COR-L47 (cell line): ENCODE results near the gene KIF26B.

Experiments
- DNase-seq: peaks from one replicate; lab custom pipeline; 2025; lab: John Stamatoyannopoulos, UW

KIF26B gene

GRCh38 chr1:245209658-245210435, 55.1 kb downstream of the KIF26B start:
- peak; percentile 50 for DNase-seq

GRCh38 chr1:245211035-245211749, 56.4 kb downstream of the KIF26B start:
- DNase-seq = no peak

GRCh38 chr1:245211761-245212160, 57.0 kb downstream of the KIF26B start:
- DNase-seq = no peak

GRCh38 chr1:245212221-245212710, 57.5 kb downstream of the KIF26B start:
- no peak for DNase-seq

GRCh38 chr1:245213066-245213831, 58.5 kb downstream of the KIF26B start:
- no peak for DNase-seq

GRCh38 chr1:245215071-245215470, 60.3 kb downstream of the KIF26B start:
- no peak for DNase-seq

GRCh38 chr1:245216366-245217115, 61.8 kb downstream of the KIF26B start:
- DNase-seq = no peak

GRCh38 chr1:245217853-245218608, 63.2 kb downstream of the KIF26B start:
- DNase-seq = no peak

GRCh38 chr1:245220381-245220985, 65.7 kb downstream of the KIF26B start:
- DNase-seq = no peak

GRCh38 chr1:245221805-245222204, 67.0 kb downstream of the KIF26B start:
- no peak for DNase-seq

- no peak for DNase-seq
Observed at GRCh38 chr1:245222931-245223595, 68.3 kb downstream of the KIF26B start.

GRCh38 chr1:245225322-245226202, 70.8 kb downstream of the KIF26B start:
- DNase-seq = no peak

GRCh38 chr1:245226203-245226499, 71.4 kb downstream of the KIF26B start:
- DNase-seq = no peak

GRCh38 chr1:245229051-245229450, 74.3 kb downstream of the KIF26B start:
- DNase-seq = no peak

- no peak for DNase-seq
Observed at GRCh38 chr1:245232931-245233330, 78.1 kb downstream of the KIF26B start.

- peak; percentile 87 for DNase-seq
Observed at GRCh38 chr1:245234217-245235081, 79.7 kb downstream of the KIF26B start.

- no peak for DNase-seq
Observed at GRCh38 chr1:245235156-245235555, 80.4 kb downstream of the KIF26B start.

GRCh38 chr1:245240648-245241165, 85.9 kb downstream of the KIF26B start:
- no peak for DNase-seq
